Adipose tissue (tissue), 3 donors: ENCODE results near the gene REXO1. TPM values are rescaled to one million over a fixed set of nuclear protein-coding genes. Genes with fewer than 3 reads are reported as not detected.

Experiments
- H3K27ac ChIP-seq: one replicate; pipeline ENCODE4 v1.5.1; 2013; ENCODE audit warnings: low read depth, low read length
- WGBS, 3 donors: extraction: QIAGEN DNeasy Blood & Tissue Kit; methylation state at CpG; one replicate each; pipeline ENCODE4 v1.1.7; 2013; 5-methylcytosine and 5-hydroxymethylcytosine counted together
- polyA plus RNA-seq, 3 donors: library from polyadenylated mRNA; stranded (reverse); fragments of 200-250 nt; gene quantifications; one replicate each; pipeline ENCODE4 v1.2.3, GENCODE V29; 2013
- donor health status: healthy with polysubstance abuse.
- donor health status: Bipolar disorder and iron deficiency.
- donor health status: healthy.

REXO1 gene
- polyA plus RNA-seq, 3 donors = 11.0 to 29.2 (median 23.5) TPM

- 77 to 82% (median 79%) methylated on average over 14 to 16 of the region's 16 CpGs for WGBS, 3 donors
- no peak overlapping the region for H3K27ac ChIP-seq
Observed at GRCh38 chr19:1854039-1854541, 5.8 kb upstream of the REXO1 start.

- no peak overlapping the region for H3K27ac ChIP-seq
- WGBS, 3 donors = 31 to 37% (median 33%) methylated on average over 27 of the region's 27 CpGs
Observed at GRCh38 chr19:1853295-1854038, 5.2 kb upstream of the REXO1 start.

- WGBS, 3 donors = 56 to 71% (median 64%) methylated on average over 9 of the region's 9 CpGs
- H3K27ac ChIP-seq = no peak overlapping the region
Observed at GRCh38 chr19:1852581-1853128, 4.4 kb upstream of the REXO1 start.

- no peak overlapping the region for H3K27ac ChIP-seq
- WGBS, 3 donors = 19 to 30% (median 28%) methylated on average over 53 to 66 of the region's 66 CpGs
Observed at GRCh38 chr19:1851654-1852580, 3.6 kb upstream of the REXO1 start.

DNA sequence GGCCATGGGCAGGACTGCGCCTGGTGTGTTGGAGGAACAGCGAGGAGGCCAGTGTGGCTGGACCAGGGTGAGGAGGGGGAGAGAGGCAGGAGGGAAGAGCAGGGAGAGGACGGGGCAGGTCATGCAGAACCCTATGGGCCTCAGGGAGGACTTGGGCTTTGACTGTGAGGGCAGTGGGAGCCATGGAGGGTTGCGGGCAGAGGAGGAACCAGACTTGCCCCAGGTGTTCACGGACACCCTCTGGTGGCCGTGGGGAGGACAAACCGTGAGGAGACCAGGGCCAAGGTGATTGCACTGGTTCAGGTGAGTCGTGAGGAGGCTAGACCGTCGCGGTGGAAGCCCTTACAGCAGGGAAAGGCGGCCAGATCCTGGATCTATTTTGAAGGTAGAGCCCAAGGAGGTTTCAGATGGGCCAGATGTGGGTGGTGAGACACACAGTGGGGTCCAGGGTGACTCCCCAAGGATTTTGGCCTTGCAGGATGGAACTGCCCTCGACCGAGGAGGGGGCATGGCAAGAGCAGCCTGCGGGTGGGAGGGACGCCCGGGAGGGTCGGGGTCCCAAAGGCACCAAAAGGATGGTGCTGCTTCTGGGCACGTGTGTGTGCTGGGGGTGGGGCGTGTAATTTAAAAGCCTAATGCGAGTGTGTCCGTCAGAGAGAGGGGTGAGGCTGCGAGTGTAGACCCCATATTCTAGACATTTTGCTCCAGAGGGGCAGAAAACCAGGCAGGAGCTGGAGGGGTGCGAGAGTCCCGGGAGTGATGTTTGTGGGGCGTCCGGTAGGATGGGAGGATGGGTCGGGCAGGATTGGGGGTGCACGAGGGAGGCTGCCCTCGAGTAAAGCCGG lies 2.7 kb upstream of the REXO1 start:
- H3K27ac ChIP-seq = no peak overlapping the region
- WGBS, 3 donors = 65 to 80% (median 72%) methylated on average over 29 to 31 of the region's 31 CpGs

- WGBS, 3 donors = 85 to 92% (median 90%) methylated on average over 10 of the region's 10 CpGs
- H3K27ac ChIP-seq = no peak overlapping the region
Observed at GRCh38 chr19:1849886-1850398, 1.7 kb upstream of the REXO1 start.

- WGBS, 3 donors = 54 to 59% (median 57%) methylated on average over 5 of the region's 5 CpGs
- H3K27ac ChIP-seq = no peak overlapping the region
Observed at GRCh38 chr19:1849132-1849474, 820 bp upstream of the REXO1 start.

DNA sequence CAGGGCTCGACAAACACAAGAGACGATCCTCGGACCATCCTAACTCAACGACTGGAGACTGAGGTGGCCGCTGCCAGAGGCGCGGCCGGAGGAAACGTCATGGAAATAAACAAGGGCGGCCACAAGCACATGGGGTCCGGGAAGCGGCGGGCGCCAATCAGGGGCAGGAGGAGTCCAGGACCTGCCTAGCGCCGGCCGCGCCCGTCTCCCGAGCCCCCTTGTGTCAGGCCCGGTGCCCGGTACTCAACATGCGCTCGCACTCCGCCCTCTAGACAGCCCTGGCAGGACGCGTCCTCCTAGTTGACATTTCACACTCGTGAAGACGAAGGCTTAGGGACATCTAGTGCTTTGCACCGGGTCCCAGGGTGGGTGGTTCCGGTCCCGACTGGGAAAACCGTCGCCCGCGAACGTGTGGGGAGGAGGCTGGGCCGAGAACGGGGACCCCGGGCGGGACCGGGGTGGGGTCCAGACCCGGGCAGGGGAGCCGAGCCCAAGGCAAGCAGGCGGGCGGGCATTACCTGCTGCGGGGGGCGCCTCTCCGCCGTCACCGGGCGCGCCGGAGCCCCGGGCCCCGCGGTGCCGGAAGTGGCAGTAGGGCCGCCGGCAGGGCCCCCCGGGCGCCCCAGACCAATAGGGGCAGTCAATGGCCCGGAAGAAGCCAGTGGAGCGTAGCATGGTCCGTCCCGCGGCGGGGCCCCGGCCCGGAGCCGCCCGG lies 442 bp downstream of the REXO1 start:
- 0% methylated on average over 61 to 72 of the region's 72 CpGs for WGBS, 3 donors
- H3K27ac ChIP-seq = peak overlapping the region; percentile 98

DNA sequence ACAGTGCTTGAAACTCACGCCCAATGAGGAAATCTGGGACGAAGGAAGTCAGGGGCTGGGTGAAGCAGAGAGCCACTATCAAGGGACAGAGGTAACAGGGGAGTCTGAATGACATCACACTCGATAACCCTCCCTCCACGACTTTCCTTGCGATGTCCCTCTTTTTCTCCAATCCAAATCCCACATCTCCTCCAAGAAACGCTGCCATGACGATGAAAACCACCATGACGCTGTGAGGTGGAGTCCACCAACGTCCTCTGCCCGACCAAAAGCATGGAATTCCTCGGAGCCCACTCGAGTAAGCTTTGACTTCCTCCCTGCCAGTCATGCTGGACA lies 967 bp downstream of the REXO1 start:
- no peak overlapping the region for H3K27ac ChIP-seq
- WGBS, 3 donors = 4 to 6% (median 5%) methylated on average over 12 of the region's 12 CpGs

DNA sequence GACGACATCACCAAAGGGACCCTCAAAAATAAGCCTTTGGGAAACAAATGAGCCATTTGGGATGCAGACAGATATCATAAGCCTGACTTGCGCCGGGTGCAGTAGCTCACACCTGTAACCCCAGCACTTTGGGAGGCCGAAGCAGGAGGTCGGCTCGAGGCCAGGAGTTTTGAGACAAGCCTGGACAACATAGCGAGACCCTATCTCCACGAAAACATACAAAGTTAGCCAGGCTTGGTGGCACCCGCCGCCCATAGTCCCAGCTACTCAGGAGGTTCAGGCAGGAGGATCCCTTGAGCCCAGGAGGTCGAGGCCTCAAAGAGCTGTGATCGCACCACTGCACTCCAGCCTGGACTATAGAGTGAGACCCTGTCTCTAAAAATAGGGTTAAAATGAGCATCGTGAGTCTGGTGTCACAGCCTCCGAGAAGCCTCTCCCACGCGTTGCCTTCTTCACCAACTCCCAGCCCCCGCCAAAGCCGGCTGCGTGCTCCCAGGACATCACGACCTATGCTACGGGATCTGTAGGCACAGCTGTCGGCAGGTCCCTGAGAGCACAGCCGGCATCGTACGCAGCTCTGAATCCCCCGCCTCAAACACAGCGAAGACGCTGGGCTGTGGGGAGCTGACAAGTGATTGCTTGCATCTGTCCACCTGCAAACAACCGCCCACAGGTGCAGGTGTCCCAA lies 1.6 kb downstream of the REXO1 start:
- WGBS, 3 donors = 48 to 77% (median 77%) methylated on average over 29 of the region's 29 CpGs
- no peak overlapping the region for H3K27ac ChIP-seq

GRCh38 chr19:1845642-1846041 lies 2.6 kb downstream of the REXO1 start:
- WGBS, 3 donors = 74 to 88% (median 87%) methylated on average over 11 of the region's 11 CpGs
- no peak overlapping the region for H3K27ac ChIP-seq

DNA sequence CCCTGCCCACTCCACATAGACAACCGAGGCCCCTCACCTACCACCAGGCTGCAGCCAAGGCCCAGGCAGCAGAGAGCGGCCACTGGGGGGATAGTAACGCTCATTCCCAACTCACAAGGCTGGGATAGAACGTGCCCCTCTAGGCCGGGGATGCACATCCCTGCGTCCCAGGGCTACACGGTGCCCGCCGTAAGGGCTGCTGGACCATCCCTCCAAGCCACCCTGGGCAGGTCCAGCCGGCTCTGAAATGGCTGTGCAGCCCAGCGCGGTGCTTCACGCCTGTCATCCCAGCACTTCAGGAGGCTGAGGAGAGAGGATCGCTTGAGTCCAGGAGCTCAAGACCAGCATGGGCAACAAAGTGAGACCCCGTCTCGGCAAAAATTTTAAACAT lies 3.2 kb downstream of the REXO1 start:
- 83 to 90% (median 87%) methylated on average over 10 to 16 of the region's 16 CpGs for WGBS, 3 donors
- no peak overlapping the region for H3K27ac ChIP-seq

GRCh38 chr19:1844513-1845124 lies 3.7 kb downstream of the REXO1 start:
- 70 to 78% (median 76%) methylated on average over 19 of the region's 19 CpGs for WGBS, 3 donors
- H3K27ac ChIP-seq = no peak overlapping the region

GRCh38 chr19:1843646-1844394 lies 4.5 kb downstream of the REXO1 start:
- H3K27ac ChIP-seq = no peak overlapping the region
- WGBS, 3 donors = 75 to 77% (median 76%) methylated on average over 22 to 25 of the region's 25 CpGs

GRCh38 chr19:1843116-1843515 lies 5.2 kb downstream of the REXO1 start:
- no peak overlapping the region for H3K27ac ChIP-seq
- WGBS, 3 donors = 82 to 91% (median 84%) methylated on average over 22 of the region's 22 CpGs
